Measurements from ENCODE around the gene UROD.

DNA sequence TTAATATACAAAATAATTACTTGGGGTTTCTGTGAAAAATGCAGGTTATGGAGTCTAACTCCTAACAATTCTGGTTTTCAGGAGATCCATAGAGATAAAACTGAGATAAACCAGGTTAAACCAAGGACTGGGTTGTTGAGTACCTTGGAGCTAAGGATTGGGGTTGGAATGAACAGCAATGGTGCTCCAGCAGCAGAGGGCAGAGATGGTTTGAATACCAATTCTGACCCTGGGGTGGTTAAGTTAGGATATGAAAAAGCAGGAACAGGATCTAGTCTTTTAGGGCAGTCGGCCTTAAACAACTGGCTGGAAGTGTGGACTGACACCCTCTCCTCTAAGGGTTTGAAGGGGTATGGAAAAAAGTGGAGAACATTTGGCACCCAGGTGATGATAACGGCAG lies 53.0 kb downstream of the UROD start:
- TF ChIP-seq POLR2AphosphoS5 (IDR thresholded peaks at IDR 0.05; ENCODE audit: low read depth, low read length) (no peak), TAF1 (IDR thresholded peaks at IDR 0.05; ENCODE audit: borderline replicate concordance, insufficient read depth, low read length) (no peak)
- TF ChIP-seq, protein P1, sequence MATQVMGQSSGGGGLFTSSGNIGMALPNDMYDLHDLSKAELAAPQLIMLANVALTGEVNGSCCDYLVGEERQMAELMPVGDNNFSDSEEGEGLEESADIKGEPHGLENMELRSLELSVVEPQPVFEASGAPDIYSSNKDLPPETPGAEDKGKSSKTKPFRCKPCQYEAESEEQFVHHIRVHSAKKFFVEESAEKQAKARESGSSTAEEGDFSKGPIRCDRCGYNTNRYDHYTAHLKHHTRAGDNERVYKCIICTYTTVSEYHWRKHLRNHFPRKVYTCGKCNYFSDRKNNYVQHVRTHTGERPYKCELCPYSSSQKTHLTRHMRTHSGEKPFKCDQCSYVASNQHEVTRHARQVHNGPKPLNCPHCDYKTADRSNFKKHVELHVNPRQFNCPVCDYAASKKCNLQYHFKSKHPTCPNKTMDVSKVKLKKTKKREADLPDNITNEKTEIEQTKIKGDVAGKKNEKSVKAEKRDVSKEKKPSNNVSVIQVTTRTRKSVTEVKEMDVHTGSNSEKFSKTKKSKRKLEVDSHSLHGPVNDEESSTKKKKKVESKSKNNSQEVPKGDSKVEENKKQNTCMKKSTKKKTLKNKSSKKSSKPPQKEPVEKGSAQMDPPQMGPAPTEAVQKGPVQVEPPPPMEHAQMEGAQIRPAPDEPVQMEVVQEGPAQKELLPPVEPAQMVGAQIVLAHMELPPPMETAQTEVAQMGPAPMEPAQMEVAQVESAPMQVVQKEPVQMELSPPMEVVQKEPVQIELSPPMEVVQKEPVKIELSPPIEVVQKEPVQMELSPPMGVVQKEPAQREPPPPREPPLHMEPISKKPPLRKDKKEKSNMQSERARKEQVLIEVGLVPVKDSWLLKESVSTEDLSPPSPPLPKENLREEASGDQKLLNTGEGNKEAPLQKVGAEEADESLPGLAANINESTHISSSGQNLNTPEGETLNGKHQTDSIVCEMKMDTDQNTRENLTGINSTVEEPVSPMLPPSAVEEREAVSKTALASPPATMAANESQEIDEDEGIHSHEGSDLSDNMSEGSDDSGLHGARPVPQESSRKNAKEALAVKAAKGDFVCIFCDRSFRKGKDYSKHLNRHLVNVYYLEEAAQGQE (IDR thresholded peaks at IDR 0.05; ENCODE audit: insufficient read depth in 1 of 2, low read depth in 2 of 2, low read length in 2 of 2): no peak
